Neural cell (in vitro differentiated cells): ENCODE data around the gene ARSD.

Experiments used
- CTCF ChIP-seq: fragments of 450-650 bp; IDR thresholded peaks from 2 replicates; pipeline ENCODE4 v1.5.1; 2014; ENCODE audit warnings: antibody characterized with exemption, mild to moderate bottlenecking, moderate library complexity; ENCODE audit not compliant: poor library complexity, severe bottlenecking
- EP300 ChIP-seq: fragments of 450-650 bp; conservative IDR thresholded peaks from 2 replicates; pipeline ENCODE4 v1.6.1; 2014; ENCODE audit warnings: antibody characterized with exemption, mild to moderate bottlenecking, moderate library complexity; ENCODE audit not compliant: poor library complexity, severe bottlenecking
- EZH2 ChIP-seq: fragments of 200-600, 300-800 bp; shearing (Covaris generic), sonication (generic); IDR thresholded peaks from 2 replicates; pipeline ENCODE4 v1.6.1; 2014; ENCODE audit warnings: antibody characterized with exemption, low read length, borderline replicate concordance, mild to moderate bottlenecking; ENCODE audit not compliant: insufficient read depth, poor library complexity, severe bottlenecking
- TAF1 ChIP-seq: IDR thresholded peaks from 2 replicates; pipeline ENCODE4 v1.6.1; 2012; ENCODE audit warnings: low read depth

- TF ChIP-seq TAF1 = no peak
- TF ChIP-seq CTCF = no peak
- TF ChIP-seq EZH2 = no peak
- no peak for TF ChIP-seq EP300
Observed at GRCh38 chrX:2897311-2897689, 31.8 kb downstream of the ARSD start.
